ENCODE measurements around the gene SSBP4. TPM values are rescaled to one million over a fixed set of nuclear protein-coding genes. Genes with fewer than 3 reads are reported as not detected.
"Not testable (repeated sequence)": the region's sequence is repeated elsewhere in the genome, so short reads cannot be mapped to it uniquely, and the experiment has no call there.

SSBP4 gene
- total RNA-seq, 1 donor from 2014 or later = 50.1 TPM

- no peak for DNase-seq
Measured at GRCh38 chr19:18393836-18394235, 25.4 kb upstream of the SSBP4 start.

- no peak for DNase-seq
Measured at GRCh38 chr19:18396471-18397241, 22.5 kb upstream of the SSBP4 start.

GRCh38 chr19:18397242-18398202, 21.7 kb upstream of the SSBP4 start, which contains the start of gene LRRC25:
Gene LRRC25, minus strand, starts transcription at chr19:18397622. Its CDS starts 659 bp downstream, at chr19:18396963.
- DNase-seq = no peak

- DNase-seq = no peak
Measured at GRCh38 chr19:18399008-18399407, 20.2 kb upstream of the SSBP4 start.

- peak; percentile 90 for DNase-seq
Measured at GRCh38 chr19:18401580-18402112, 17.6 kb upstream of the SSBP4 start.

GRCh38 chr19:18402455-18403248, 16.5 kb upstream of the SSBP4 start:
- DNase-seq = not testable (repeated sequence)

GRCh38 chr19:18405754-18406153, 13.4 kb upstream of the SSBP4 start:
- DNase-seq = not testable (repeated sequence)

- DNase-seq = no peak
Measured at GRCh38 chr19:18406749-18407148, 12.4 kb upstream of the SSBP4 start.

- no peak for DNase-seq
Measured at GRCh38 chr19:18408053-18408476, 11.1 kb upstream of the SSBP4 start.

- DNase-seq = no peak
Measured at GRCh38 chr19:18412610-18413239, 6.5 kb upstream of the SSBP4 start.

GRCh38 chr19:18414504-18415177, 4.6 kb upstream of the SSBP4 start:
- DNase-seq = peak; percentile 32

- DNase-seq = peak; percentile 84
Measured at GRCh38 chr19:18415178-18415867, 3.9 kb upstream of the SSBP4 start.

GRCh38 chr19:18416778-18417249, 2.4 kb upstream of the SSBP4 start:
- peak; percentile 96 for DNase-seq

- peak; percentile 92 for DNase-seq
Measured at GRCh38 chr19:18417250-18418028, 1.8 kb upstream of the SSBP4 start.

- no peak for DNase-seq
Measured at GRCh38 chr19:18418029-18418482, 1.1 kb upstream of the SSBP4 start.

GRCh38 chr19:18418483-18419194, 559 bp upstream of the SSBP4 start:
- DNase-seq = no peak

- DNase-seq = peak; percentile 80
Measured at GRCh38 chr19:18419699-18420460, 682 bp downstream of the SSBP4 start.

GRCh38 chr19:18420930-18421329, 1.7 kb downstream of the SSBP4 start:
- no peak for DNase-seq
